Measurements from ENCODE around the gene EREG.

DNA sequence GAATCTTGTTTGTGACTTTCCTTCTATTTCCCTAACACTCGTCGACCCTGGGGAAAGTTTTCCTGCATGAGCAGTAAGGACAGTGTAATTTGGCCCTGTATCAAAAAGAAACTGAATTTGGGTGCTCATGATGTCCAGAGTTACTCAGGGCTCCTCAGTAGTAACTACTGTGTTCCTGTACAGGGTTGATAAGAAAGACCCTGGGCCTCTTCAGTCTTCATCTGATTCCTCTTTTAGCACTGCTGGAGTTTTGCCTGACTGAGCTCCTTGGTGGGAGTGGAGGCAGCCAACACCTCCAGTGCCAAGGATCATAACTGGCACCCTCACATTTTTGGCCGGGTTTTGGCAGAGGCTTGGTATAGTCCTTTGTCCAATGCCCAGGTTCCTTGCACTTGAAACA is 72.9 kb downstream of the EREG start:
- TF ChIP-seq, protein P1, sequence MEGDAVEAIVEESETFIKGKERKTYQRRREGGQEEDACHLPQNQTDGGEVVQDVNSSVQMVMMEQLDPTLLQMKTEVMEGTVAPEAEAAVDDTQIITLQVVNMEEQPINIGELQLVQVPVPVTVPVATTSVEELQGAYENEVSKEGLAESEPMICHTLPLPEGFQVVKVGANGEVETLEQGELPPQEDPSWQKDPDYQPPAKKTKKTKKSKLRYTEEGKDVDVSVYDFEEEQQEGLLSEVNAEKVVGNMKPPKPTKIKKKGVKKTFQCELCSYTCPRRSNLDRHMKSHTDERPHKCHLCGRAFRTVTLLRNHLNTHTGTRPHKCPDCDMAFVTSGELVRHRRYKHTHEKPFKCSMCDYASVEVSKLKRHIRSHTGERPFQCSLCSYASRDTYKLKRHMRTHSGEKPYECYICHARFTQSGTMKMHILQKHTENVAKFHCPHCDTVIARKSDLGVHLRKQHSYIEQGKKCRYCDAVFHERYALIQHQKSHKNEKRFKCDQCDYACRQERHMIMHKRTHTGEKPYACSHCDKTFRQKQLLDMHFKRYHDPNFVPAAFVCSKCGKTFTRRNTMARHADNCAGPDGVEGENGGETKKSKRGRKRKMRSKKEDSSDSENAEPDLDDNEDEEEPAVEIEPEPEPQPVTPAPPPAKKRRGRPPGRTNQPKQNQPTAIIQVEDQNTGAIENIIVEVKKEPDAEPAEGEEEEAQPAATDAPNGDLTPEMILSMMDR (IDR thresholded peaks at IDR 0.05), result no peak
- no peak for TF ChIP-seq EZH2 (IDR thresholded peaks at IDR 0.05; ENCODE audit: borderline replicate concordance, insufficient read depth, low read depth, low read length, poor library complexity, severe bottlenecking)
